ENCODE results near the gene BCOR. TPM values are rescaled to one million over a fixed set of nuclear protein-coding genes. Genes with fewer than 3 reads are reported as not detected.

The BCOR gene
- total and polyA plus RNA-seq, 7 donors: 6.4 to 24.3 (median 18.3) TPM

DNA sequence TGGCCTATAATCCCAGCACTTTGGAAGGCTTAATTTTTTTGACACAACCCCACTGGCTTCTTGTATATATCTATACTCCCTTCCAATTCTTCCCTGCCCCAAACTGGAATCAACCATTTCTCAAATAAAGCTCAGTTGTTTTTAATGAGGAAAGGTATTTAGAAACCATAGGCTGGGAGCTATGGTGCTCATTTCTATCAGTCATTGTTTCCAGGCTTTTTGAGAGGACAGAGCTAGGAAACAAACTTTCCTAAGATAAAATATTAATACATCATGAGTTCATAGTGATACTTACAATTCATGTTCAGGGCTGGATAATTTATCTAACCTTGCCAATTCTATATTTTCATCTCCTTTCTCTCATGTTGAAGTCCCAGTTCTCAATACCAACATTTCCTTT is 50.3 kb downstream of the BCOR start:
- Histone ChIP-seq H3K9me3 (peaks cover 33% of the 10 kb centered on the region), H3K27ac (no peak overlapping the region), H3K27me3 (ENCODE audit: insufficient read depth in 3 of 3, low read length in 2 of 3) (no peaks in the 10 kb centered on the region), H3K4me1 (no peaks in the 10 kb centered on the region), H3K36me3 (ENCODE audit: insufficient read depth in 1 of 2, low read depth in 1 of 2) (peaks cover 0 to 39% of the 10 kb centered on the region in 2 donors), H3K4me3 (no peak overlapping the region)
- ATAC-seq (no peak), DNase-seq (no peak)
- TF ChIP-seq, protein P1, sequence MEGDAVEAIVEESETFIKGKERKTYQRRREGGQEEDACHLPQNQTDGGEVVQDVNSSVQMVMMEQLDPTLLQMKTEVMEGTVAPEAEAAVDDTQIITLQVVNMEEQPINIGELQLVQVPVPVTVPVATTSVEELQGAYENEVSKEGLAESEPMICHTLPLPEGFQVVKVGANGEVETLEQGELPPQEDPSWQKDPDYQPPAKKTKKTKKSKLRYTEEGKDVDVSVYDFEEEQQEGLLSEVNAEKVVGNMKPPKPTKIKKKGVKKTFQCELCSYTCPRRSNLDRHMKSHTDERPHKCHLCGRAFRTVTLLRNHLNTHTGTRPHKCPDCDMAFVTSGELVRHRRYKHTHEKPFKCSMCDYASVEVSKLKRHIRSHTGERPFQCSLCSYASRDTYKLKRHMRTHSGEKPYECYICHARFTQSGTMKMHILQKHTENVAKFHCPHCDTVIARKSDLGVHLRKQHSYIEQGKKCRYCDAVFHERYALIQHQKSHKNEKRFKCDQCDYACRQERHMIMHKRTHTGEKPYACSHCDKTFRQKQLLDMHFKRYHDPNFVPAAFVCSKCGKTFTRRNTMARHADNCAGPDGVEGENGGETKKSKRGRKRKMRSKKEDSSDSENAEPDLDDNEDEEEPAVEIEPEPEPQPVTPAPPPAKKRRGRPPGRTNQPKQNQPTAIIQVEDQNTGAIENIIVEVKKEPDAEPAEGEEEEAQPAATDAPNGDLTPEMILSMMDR (IDR thresholded peaks at IDR 0.05): no peak
- intact Hi-C loops (cut with DNase I): no loop called here

DNA sequence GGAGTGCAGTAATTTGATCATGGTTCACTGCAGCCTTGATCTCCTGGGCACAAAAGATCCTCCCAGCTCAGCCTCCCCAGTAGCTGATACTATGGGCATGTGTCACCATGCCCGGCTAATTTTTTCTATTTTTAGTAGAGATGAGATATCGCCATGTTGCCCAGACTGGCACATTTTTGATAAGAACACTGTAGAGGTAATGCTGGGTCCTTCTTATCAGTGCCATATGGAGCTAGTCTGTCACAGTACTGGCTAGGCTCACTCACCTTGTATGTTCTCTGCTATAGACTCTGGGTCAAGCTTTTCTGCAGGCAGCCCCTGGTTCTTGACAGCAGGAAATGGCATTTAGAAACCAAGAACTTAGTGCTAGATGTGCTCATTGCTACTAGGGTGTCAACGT is 53.9 kb downstream of the BCOR start:
- H3K27me3 ChIP-seq (ENCODE audit: insufficient read depth in 3 of 3, low read length in 2 of 3): peaks cover 0 to 4% (median 0%) of the 10 kb centered on the region in 3 donors
- no peaks in the 10 kb centered on the region for H3K4me1 ChIP-seq
- 43 to 66% (median 62%) methylated on average over 3 of the region's 3 CpGs for WGBS, 3 donors
- H3K27ac ChIP-seq: no peak overlapping the region
- no peak overlapping the region for H3K4me3 ChIP-seq
- H3K36me3 ChIP-seq (ENCODE audit: insufficient read depth in 1 of 2, low read depth in 1 of 2): peaks cover 0 to 5% of the 10 kb centered on the region in 2 donors
- ATAC-seq (no peak), DNase-seq (no peak)
- peaks cover 19% of the 10 kb centered on the region for H3K9me3 ChIP-seq
- intact Hi-C loops (cut with DNase I): no loop called here
- TF ChIP-seq, protein P1 (IDR thresholded peaks at IDR 0.05): no peak

DNA sequence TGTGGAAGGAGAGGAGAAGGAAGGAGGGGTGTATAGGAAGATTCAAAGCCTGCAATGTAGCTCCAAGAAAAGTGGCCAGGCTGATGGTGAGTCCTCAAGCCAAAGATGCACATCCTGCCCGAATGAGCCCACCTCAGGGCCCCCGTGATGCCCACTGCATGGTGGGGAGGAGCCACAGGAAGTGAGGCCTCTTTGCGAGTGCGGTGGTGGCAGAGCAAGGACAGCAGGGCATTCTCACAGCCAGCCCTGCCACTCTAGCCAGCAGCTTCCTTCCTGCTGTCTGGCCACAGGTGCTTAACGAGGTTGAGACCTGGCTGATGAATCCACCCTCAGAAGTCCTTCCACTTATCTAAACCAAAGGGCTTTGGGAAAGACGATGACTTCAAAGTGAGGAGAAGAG is 55.8 kb downstream of the BCOR start:
- Histone ChIP-seq H3K4me3 (no peak overlapping the region), H3K4me1 (no peaks in the 10 kb centered on the region), H3K27me3 (ENCODE audit: insufficient read depth in 3 of 3, low read length in 2 of 3) (peaks cover 0 to 4% (median 0%) of the 10 kb centered on the region in 3 donors), H3K9me3 (peaks cover 21% of the 10 kb centered on the region), H3K27ac (no peak overlapping the region), H3K36me3 (ENCODE audit: insufficient read depth in 1 of 2, low read depth in 1 of 2) (no peaks in the 10 kb centered on the region)
- ATAC-seq: no peak
- TF ChIP-seq, protein P1 (IDR thresholded peaks at IDR 0.05): no peak
- no peak for DNase-seq
- 52 to 67% (median 57%) methylated on average over 4 to 6 of the region's 6 CpGs for WGBS, 3 donors
- intact Hi-C loops (cut with DNase I): no loop called here

DNA sequence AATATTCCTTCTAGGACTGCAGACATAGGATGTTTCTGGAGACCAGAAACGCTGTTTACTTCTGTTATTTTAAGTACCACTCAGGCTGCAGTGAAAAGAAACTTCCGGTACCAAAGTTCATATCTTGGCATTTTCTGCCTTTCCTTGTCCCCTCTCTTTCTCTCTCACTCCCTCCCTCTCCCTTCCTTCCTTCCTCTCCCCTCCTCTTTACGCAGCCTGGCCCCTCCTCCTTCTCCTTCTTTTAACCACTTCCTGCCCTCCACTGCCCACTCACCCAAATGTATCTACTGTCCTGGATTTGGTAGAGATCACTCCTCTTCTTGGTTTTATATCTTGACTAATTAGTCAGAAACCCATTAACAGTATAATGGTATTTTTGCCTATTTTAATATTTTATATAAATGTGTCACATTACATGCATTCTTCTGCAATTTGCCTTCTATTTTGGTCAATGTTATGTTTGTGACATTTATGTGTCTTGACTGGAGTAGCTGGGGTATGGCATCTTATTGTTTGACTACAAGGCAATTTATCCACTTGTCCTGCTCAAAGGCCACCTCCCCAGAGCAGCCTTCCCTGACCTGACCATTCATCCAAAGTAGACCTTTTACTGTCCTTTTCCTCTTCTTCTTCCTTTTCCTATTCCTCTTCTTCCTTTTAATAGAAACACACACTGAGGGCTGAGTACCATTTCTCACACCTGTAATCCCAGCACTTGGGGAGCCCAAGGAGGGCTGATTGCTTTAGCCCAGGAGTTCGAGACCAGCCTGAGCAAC is 56.9 kb downstream of the BCOR start:
- 50 to 68% (median 53%) methylated on average over 4 of the region's 4 CpGs for WGBS, 3 donors

More for the DNA sequence above, 56.9 kb downstream of the BCOR start:
- Histone ChIP-seq H3K27me3 (ENCODE audit: insufficient read depth in 3 of 3, low read length in 2 of 3) (peaks cover 0 to 4% (median 0%) of the 10 kb centered on the region in 3 donors), H3K9me3 (peaks cover 30% of the 10 kb centered on the region), H3K4me3 (no peak overlapping the region), H3K36me3 (ENCODE audit: insufficient read depth in 1 of 2, low read depth in 1 of 2) (no peaks in the 10 kb centered on the region), H3K27ac (no peak overlapping the region), H3K4me1 (no peaks in the 10 kb centered on the region)
- DNase-seq: no peak
- TF ChIP-seq, protein P1 (IDR thresholded peaks at IDR 0.05): no peak
- intact Hi-C loops (cut with DNase I): no loop called here
- ATAC-seq: no peak

Data from psoas muscle (tissue), 8 donors.